ENCODE results near the gene P2RX3.
"Not testable (repeated sequence)": the region's sequence is repeated elsewhere in the genome, so short reads cannot be mapped to it uniquely, and the experiment has no call there.

The P2RX3 gene

DNA sequence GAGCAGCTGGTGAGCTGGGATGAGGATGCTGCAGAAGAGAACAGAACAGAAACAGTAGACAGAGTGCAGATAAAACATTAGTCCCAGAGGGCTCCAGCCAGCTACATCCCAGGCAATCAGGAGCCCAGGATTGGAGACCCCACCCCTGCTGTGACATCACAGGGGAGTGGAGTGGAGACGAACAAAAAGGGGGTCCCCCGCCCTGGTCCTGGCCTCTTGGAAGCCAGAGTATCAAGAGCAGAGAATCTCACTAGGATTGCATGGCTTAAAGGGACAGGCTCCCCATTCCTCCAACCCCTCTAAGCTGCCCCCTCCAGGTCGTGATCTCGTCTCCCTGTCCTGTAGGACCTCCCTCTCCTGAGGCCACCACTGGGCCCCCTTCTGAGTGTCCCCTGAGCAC, at the start of gene P2RX3:
Gene P2RX3, plus strand, starts transcription at position 211 of the 400 bp plus-strand sequence. CDS start 199 bp downstream, outside the sequence.
- no peak for DNase-seq (ENCODE audit: low read depth in 3 of 3)

DNA sequence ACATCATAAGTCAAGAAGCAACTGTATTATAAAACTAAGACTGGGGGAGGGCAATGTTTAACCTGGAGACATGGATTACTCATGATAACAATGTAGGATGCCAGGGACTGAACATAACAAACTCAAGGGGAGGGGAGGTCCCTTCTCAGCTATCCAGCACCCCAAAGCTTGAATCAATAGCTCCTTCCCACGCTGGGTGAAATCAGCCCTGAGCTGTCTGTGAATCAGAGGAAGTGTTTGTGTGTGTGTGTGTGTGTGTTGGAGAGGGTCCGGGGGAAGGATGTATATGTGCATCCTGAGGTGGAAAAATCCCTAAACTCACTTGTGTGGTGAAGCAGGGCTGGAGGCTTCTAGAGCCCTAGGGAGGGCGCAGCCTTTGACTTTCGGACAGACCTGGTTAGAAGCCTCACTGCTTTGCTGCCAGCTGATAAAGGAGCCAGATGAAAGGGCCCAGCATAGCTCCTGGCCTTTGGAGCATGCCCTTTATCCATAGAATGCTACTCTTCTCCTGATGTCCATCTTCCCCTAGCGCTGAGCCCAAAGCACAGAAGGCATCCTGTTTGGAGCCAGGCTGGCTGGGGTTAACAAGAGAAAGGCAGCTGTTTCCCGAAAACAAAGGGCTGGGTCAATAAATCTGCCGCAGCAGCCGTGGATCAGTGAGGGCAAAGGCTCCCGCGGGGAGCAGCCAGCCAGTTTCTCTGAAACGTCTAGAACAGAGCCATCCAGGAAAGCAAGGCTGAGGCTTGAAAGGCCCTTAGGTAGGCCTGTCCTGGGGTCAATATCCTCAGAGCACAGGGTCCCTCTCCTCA, 49.2 kb upstream of the P2RX3 start:
- DNase-seq (ENCODE audit: low read depth in 3 of 3) = no peak

DNA sequence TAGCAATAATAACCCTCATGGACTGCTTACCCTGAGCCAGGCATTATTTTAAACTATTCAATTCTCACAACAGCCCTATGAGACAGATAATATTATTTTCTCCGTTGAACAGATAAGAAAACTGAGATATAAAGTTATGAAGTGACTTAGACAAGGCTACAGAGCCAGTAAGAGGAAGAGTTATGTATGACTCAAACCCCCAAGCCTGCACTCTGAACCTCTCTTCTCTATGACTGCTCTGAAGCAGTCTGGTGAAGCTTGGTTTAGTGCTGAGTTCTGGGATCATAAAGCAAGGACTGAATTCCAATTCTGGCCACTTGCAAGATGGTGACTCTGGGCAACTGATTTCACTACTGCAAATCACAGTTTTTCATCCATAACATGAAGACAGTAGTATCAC, 47.9 kb upstream of the P2RX3 start:
- no peak for DNase-seq (ENCODE audit: low read depth in 3 of 3)

DNA sequence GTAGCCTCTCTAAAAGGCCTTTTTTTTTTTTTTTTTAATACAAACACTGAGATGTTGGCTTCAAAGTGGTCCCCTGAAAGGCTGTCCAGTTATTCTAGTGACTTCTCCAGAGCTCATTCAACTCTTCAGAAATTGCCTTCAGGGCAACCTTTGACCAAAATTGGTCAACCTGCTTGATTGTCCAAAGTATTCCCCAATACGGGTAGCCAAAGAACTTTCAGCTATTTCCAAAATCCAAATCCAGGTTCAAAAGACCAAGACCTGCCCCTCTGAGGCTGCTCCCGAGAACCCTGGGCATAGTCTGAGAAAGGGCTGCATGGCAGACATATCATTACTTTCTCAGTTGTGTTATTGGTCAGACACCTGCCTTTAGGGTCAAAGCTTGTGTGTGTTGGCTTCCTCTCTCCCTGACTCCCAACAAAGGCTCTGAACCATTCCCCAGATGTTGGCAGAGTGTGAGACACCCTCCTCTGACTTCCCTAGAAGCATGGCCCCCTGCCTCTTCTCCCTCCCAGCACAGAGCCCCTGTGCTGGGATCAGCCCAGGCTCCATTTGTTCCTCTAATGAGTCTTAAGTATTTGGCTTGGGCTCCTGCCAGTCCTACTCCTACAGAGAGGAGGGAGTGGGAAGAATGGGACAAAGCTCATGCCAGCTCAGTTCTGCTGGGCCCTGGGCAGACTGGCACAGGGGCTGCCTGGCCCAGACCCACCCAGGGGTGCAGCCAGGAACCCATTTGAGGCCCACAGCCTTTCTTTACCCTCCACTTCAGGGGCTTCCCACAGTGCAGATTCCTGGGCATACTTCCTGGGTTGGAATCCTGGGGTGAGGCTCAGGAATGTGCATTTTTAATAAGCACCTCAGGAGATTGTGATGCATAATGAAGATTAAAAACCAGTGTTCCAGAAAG, 43.7 kb upstream of the P2RX3 start:
- DNase-seq (ENCODE audit: low read depth in 3 of 3) = no peak

DNA sequence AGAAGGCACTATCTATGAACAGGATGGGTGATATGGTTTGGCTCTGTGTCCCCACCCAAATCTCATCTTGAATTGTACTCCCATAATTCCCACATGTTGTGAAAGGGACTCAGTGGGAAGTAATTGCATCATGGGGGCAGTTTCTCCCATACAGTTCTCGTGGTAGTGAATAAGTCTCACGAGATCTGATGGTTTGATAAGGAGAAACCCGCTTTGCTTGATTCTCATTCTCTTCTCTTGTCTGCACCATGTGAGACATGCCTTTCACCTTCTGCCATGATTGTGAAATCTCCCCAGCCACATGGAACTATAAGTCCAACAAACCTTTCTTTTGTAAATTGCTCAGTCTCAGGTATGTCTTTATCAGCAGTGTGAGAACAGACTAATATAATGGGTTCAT, 41.9 kb upstream of the P2RX3 start:
- DNase-seq (ENCODE audit: low read depth in 3 of 3) = not testable (repeated sequence)

DNA sequence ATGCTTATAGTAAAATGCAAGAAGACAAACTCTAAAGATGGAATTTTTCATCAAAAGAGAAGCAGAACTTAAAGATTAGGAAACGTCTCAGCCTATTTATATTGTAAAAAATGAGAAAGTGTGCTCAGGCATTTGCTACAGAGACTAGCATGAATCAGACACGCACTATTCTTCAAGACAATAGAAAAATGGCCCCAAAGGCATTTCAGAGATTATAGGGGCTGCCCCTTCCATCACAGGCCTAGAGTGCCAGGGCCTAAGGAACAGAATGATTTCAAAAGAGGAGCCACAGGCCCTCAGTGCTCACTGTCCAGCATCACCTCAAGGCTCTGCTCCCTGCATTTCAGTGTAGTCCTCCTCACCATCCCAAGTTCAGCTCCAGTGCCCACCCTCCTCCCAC, 40.9 kb upstream of the P2RX3 start:
- DNase-seq (ENCODE audit: low read depth in 3 of 3) = no peak

DNA sequence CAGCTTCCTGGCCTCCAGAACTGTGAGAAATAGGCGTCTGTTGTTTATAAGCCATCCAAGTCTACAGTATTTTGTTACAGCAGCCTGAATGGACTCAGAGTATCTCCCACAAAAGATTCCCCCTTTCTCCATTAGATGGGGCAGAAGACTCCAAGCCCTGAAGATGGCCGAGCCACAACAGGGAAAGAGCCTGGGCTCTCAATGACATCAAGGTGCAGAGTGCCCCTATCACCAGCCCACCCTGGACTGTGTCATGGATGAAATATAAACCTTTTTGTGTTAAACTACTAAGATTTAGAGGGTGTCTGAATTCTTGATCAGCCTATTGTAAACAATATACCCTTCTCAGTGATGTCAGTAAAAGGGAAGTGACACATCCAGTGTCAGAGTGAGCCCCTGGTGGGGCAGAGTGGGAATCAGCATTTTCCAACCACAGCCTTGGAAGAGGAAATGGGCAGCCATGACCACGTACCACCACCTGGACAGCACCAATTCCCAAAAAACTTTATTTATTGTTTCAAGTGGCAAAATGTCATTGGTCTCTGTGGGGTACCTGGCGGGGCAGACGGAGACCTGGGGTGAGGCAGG, 38.9 kb upstream of the P2RX3 start:
- DNase-seq (ENCODE audit: low read depth in 3 of 3) = no peak

DNA sequence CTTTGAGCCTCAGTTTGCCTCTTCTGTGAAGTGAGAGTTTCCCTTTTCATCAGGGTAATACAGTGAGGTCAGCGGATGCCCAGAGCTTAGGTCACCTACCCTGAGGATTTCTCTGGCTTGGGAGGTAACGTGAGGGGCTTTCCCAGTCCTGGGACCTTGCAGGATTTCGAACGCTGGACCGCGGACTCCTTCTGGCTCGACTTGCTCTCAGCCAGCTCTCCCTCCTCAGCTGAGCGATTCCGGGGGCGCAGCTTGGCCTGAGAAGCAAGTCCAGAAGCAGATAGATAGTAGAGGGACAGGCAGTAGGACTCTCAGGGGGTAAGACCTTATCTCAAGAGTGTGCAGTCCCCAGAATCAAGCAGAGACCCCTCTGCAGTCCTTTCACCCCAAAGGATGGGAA, 37.4 kb upstream of the P2RX3 start:
- DNase-seq (ENCODE audit: low read depth in 3 of 3) = no peak

DNA sequence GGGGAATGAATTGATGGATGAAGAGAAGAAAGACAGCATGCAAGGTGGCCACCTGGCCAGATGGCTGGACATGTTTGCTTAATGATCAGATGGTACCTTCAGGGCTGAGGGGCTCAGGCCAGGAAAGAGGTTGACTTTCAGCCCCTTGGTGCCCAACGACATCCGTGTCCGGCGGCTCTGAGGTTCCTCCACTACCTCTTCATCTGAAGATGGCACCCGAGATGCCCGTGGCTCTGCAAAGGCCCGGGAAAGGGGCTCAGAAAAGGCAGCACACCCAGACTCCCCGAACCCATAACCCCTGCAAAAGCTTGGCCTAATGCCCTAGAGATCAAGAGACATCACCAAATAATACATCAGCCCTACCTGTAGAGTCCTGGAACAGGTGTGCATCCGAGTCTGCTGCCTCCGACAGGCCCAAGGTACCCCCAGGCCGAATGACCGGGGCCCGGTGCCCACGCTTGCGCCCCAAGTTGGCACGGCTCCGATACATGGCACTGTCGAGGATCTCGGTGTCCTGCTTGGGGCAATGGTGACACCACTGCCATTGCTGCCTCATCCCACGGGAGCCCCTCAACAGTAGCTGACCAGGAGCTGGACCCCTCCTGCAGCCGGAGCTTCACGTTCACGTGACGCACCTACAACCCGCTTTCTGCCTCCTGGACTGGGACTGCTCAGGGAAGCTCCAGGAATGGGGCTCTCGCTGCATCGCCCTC, 36.3 kb upstream of the P2RX3 start:
- DNase-seq (ENCODE audit: low read depth in 3 of 3) = no peak

DNA sequence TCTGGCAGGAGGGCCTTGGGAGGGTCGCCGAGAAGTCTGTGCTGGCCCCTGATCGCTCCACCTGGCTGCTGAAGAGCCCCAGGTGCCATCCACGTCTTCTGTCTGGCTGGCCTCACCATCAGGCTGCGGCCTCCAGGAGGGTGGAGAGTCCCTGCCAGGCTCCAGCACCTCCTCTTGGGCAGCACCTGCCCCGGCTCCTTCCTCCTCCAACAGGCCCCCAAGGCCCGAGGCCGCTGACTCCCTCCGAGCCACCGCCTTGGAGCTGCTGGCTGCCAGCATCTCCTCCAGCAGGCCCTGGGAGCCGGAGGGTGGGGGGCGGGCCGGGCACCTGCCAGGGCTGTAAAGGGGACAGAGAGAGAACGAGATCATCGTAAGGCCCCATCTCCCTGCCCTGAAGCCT, 35.7 kb upstream of the P2RX3 start:
- no peak for DNase-seq (ENCODE audit: low read depth in 3 of 3)

DNA sequence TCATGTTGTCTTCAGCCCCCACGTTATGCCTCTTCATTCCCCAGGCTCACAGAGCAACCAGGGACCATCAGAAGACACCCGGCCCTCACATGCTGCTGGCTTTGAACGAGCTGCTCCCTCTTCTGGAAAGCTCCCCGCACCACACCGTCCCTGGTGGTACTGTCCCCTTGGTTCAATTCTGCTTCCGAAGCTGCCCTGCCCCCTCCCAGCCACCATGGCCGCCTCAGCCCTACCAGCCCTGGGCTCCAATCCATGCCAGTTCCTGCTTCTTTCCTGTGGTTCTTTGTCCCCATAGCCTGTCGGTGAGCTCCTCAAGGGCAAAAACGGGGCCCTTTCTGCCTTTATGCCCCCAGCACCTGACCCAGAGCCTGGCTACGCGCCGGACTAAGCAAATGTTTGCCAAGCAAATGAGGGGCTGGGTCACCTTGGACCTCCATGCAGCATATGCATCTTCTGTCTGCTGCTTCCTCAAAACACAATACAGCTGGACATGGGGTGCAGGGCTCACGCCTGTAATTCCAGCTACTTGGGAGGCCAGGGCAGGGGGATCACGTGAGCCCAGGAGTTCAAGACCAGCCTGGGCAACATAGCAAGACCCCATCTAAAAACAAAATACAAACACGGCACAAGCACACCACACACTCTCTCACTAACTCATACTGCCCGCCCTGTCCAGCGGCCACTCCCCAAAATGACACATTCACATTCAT, 34.7 kb upstream of the P2RX3 start:
- no peak for DNase-seq (ENCODE audit: low read depth in 3 of 3)

DNA sequence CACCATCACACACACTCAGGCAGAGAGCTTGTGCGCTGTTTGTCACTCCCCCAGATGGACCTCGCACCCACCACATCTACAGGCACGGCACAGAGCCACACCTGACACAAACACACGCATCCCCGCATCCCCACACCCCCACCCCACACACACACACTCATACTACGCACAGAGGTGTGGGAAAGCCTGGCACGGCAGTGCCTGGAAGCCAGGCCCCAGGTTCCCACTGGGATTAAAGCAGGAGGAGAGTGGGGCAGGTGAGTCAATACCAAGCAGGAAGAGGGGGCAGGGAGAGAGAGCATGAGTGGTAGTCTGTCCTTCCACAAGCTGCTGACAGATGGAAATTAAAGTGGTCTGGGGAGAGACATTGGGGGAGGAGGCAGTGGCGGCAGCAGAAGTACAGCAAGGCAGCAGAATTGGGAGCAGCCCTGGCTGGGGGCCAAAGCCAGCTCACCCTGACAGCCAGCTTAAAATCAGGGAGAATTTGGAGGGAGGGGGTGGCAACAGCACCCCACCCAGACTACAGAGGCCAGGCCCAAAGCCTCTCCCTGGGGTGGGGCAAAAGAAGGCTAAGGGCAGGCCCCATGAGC, 34.1 kb upstream of the P2RX3 start:
- DNase-seq (ENCODE audit: low read depth in 3 of 3) = no peak

DNA sequence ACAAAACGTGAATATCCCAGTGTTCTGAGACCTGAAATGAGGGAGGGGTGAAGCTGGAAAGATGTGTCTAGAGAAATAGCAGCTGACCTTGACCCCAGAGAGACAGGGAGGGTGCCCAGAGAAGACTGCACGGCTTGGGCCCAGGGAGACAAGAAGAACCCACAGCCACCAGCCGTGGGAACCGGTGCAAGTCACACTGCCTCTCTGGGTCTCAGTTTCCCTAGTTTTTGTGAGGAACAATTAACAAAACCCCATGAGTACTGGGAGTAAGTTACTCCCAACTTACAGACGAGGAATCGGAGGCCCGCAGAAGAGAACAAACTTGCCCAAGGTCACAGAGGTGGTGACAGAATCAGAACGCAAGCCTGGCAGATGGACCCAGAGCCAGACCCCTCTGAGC, 32.6 kb upstream of the P2RX3 start:
- no peak for DNase-seq (ENCODE audit: low read depth in 3 of 3)

DNA sequence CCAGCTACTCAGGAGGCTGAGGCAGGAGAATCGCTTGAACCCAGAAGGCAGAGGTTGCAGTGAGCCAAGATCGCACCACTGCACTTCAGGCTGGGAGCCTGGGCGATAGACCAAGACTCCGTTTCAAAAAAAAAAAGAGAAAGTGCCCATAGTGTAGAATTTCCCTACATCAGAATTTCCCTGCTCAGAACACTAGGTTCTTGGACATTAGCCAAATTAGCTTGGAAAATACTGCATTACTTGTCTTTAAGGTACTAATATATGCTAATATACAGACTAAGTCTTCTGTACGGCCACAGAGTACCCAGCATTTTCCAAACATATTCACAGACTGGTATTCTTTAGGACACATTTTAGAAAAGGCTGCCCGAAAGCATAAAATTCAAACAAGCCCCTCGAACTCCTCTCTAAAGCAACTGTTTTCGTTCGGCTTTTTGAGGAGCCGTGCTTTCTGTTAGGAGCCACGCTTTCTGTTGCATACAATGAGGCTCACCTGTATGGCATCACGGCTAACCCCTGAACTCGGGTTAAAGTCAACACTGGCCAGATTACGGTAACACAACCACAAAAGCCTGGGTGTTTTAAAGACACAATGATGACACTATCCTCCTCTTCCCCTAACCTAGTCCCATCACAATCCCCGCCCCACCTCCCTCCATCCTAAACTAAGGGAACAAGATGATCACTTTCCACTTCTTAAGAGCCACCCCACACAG, 31.8 kb upstream of the P2RX3 start:
- no peak for DNase-seq (ENCODE audit: low read depth in 3 of 3)

DNA sequence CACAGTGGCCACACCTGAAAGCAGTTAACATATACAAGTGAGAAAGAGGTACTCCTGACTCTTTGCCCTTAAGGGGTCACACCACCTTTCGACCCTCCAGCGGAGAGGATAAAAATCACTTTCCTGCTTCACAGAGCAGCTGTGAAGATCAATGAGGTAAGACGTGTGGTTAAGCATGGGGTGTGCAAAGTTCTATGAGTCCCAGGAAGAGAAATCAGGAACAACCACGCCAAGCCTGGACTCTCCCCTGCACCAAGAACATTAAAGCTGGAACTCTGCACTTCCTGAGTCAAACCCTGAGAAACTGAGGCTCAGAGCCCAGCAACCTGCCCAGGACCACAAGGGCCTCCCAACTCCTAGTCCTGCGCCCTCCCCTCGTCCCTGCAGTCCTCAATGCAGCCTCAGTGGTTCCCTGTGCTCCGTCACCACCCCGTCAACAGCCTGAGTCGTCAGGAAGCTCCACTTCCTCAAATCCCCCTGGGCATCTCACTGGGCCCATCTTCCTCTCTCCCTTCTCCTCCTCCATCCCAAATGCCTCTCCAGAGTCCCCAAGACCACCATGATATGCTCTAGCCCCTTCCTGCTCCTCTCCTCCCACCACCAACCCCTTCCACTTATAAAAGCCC, 31.1 kb upstream of the P2RX3 start:
- DNase-seq (ENCODE audit: low read depth in 3 of 3) = no peak

DNA sequence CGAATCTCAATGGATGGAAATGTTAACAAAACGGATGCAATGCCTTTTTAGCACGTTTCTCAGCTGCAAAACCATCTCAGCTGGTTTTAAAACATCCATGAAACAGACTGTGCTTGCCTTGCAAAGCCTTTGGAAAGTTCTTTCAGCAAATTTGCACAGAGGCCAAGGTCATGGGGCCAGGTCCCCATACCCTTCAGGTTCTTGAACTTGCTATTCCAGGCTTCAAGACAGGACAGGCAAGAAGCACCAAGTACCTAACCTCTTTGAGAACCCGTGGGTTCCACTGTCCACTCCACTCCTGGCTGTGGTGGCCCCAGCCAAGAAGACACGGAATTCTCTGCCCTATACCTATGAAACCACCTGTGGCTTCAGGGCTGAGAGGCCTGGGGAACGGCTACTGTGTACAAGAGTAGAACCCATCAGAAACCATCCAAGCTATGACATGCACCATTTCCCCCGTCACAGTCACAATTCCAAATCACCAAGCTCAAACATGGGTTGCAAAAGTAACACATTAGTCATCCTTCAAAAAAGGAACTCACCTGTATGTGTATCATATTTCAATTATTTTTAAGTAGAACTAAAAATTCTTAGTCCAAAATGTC, 30.4 kb upstream of the P2RX3 start:
- no peak for DNase-seq (ENCODE audit: low read depth in 3 of 3)

DNA sequence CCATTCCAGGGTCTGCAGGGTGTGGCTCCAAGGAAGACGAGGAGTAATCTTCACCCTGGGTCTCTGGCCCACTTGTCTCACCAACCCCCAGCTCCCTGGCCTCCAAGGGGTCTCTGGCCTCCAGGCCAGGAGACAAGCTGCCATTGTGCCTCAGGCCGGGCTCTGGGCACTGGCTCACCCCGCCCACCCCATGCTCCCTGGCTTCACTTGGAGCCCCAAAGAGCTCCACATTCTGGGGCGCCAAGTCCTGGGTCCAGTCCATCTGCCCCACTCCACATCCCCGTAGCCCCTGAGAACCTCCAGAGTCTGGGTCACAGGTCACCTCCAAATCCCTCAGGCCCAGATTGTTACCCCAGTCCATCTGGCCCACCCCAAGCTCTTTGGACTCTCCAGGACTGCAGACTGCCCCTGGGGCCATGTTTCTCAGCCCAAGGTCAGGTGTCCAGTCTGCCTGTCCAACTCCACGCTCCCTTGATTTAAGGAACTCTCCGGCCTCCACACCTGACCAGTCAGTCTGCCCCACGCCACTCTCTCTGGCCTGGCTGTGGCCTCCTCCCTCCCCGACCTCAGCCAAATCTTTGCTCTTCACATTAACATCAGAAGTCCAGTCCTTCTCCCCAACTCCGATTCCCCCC, 29.6 kb upstream of the P2RX3 start:
- no peak for DNase-seq (ENCODE audit: low read depth in 3 of 3)

DNA sequence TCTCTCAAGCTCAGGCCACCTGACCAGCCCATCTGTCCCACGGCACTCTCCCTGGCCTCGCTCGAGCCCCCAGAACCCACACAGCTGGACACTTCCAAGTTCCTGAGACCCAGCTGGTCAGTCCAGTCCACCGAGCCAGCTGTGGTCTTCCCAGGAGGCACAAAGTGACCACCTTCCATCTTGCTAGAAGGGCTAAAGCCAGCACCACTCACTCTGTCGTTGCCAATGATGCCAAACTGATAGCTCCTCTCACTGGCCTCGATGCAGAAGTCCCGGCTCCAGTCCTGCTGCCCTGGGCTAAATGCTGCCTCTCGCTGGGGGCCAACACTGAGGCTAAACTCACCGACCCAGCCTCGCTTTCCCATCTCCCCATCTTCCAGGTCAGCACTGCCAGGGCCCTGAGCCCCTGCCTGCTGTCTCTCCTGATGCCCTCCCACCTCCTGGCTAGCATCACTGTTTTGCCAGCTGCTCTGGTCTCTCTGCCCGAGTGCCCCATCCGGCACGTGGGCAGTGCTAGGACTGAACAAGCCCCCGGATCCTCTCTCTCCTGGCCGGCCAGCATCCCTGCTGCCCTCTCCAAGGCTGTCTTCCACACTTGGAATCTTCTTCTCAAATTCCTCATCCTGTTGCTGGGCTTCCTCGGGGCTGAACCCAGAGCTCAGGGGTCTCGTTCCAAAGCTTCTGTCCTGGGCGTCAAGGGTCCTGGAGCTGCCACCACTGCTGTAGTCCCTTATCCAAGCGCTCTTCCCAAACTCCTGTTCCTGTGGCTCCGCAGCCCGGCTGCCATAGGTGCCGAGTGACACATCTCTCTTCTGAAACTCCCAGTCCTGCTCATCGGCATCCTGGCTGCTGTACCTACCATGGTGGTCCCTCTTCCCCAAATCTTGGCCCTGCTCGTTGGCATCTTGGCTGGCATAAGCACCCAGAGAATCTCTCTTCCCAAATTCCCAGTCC, 28.8 kb upstream of the P2RX3 start:
- no peak for DNase-seq (ENCODE audit: low read depth in 3 of 3)
